Transverse colon (tissue), 4 donors: ENCODE data around the gene IP6K3. TPM values are rescaled to one million over a fixed set of nuclear protein-coding genes. Genes with fewer than 3 reads are reported as not detected.

ENCODE experiments used
- DNase-seq: peaks from one replicate; pipeline ENCODE4 v3.0.0-alpha.2; 2019
- H3K27ac ChIP-seq, 4 donors: fragments of 200-600 bp; sonication (generic); 2 replicates each; pipeline ENCODE4 v1.5.1; 2016 to 2018; ENCODE audit warnings: inconsistent platforms in 4 of 4
- H3K27me3 ChIP-seq: fragments of 200-600 bp; sonication (generic); 2 replicates; pipeline ENCODE4 v1.5.1; 2017; ENCODE audit warnings: inconsistent platforms
- H3K36me3 ChIP-seq, 4 donors: fragments of 200-600 bp; sonication (generic); 2 replicates each; pipeline ENCODE4 v1.5.1; 2017 to 2019; ENCODE audit warnings: inconsistent platforms in 4 of 4
- H3K4me1 ChIP-seq, 4 donors: fragments of 200-600 bp; sonication (generic); 2 replicates each; pipeline ENCODE4 v1.5.1; 2017 to 2020; ENCODE audit warnings: inconsistent platforms in 4 of 4
- H3K4me3 ChIP-seq, 4 donors: fragments of 200-600 bp; sonication (generic); 1 replicate in 1 of 4; 2 replicates in 3 of 4; pipeline versions ENCODE4 v1.5.1 to v1.6.1; 2017 to 2019; ENCODE audit warnings: inconsistent platforms in 4 of 4
- H3K9me3 ChIP-seq, 2 donors: fragments of 200-600 bp; sonication (generic); 2 replicates each; pipeline ENCODE4 v1.5.1; 2017 to 2019; ENCODE audit warnings: inconsistent platforms in 2 of 2
- EP300 ChIP-seq: sonication (generic); formaldehyde crosslinking; IDR thresholded peaks from one replicate; pipeline ENCODE4 v1.6.1; 2017; ENCODE audit warnings: antibody characterized with exemption, low read depth
- POLR2A ChIP-seq: fragments of 450-650 bp; IDR thresholded peaks from one replicate; pipeline ENCODE4 v1.6.1; 2016; ENCODE audit warnings: antibody characterized with exemption, mild to moderate bottlenecking, moderate library complexity
- POLR2AphosphoS5 ChIP-seq, 3 donors: sonication (generic); formaldehyde crosslinking; IDR thresholded peaks; one replicate each; pipeline ENCODE4 v1.6.1; 2016; ENCODE audit warnings: antibody characterized with exemption in 3 of 3
- WGBS, 2 donors: methylation state at CpG; one replicate each; pipeline ENCODE4 v1.1.5; 2018; ENCODE audit warnings: low coverage in 1 of 2; 5-methylcytosine and 5-hydroxymethylcytosine counted together
- in situ Hi-C, 4 donors: fragments of 200-750 bp; cut with MboI; loops; one replicate each; pipeline versions ENCODE4 v1.15.0 to v1.15.1; 2017; ENCODE audit warnings: low sequenced_read_pairs in 3 of 4, low pct_ligation_motif_present in 1 of 4, low pct_unique_long_range_greater_than_20kb in 1 of 4
- intact Hi-C: fragments of 100-400 bp; cut with DNase I; formaldehyde crosslinking; loops from one replicate; pipeline ENCODE4 v1.15.1; 2023; ENCODE audit warnings: low total_unique reads
- total RNA-seq, 4 donors: library from RNA; depleted of rRNA; stranded (reverse); fragments of >200 nt; gene quantifications; one replicate each; pipeline ENCODE4 v1.1.0, GENCODE V29; 2016
- TF ChIP-seq, protein P1 (sequence below), 5 experiments: fragments of 200-600 bp in 3 of 5; fragments of 450-650 bp in 2 of 5; sonication (generic) in 3 of 5; IDR thresholded peaks; 1 replicate in 2 of 5; 2 replicates in 3 of 5; pipeline ENCODE4 v1.5.1; 2016 to 2017; ENCODE audit warnings: antibody characterized with exemption in 5 of 5, inconsistent platforms in 3 of 5, mild to moderate bottlenecking in 2 of 5, moderate library complexity in 1 of 5

Gene IP6K3
- total RNA-seq, 4 donors from 2014 or later = 1.00 to 2.9 (median 1.9) TPM; not detected in 1

DNA sequence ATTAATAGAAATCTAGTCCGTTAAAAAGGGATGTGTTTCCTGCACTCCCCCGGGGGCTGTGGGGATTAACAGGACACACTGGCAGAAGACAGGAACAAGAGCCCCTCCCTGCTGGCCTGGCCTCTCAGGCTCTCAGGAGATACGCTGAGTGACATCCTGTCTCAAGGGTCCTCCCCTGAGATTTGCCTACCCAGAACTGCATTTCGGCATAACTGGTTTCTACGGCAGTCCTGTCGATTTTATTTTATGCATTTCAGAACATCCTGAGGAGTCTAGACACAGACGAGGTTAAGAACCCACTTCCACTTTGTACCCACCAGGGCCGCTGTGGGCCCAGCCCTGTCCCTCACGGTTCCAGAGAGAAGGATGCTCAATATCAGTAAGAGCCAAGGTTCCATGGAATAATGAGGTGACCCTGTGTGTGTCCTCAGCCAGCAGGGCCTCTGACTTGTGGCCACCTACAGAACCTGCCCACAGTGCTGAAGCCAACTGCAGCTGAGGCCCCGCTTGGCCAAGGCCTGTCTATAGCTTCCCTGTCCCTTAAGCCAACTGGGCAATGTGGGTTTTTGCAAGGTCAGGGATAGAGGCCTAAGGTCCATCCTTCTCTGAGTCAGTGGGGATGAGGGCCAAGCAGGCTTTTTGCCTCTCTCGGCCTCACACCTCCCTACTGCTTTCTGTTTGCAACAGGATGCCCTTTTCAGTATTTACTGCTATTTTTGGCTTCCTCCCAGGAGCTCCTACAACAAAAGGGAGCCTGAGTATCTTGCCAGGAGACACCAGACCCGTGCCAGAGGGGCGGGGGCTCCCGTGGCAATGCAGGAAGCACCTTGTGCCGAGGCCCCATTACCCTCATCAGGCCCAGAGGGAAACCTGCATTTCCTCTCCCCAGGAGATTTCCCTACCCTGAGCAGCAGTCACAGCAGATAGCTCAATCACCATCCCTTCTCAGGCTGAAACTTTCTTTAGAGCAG, 49.9 kb downstream of the IP6K3 start:
- DNase-seq = no peak
- no peak for TF ChIP-seq POLR2AphosphoS5 (IDR thresholded peaks at IDR 0.05)
- no peak for TF ChIP-seq POLR2A
- no peak for TF ChIP-seq EP300
- TF ChIP-seq, protein P1, sequence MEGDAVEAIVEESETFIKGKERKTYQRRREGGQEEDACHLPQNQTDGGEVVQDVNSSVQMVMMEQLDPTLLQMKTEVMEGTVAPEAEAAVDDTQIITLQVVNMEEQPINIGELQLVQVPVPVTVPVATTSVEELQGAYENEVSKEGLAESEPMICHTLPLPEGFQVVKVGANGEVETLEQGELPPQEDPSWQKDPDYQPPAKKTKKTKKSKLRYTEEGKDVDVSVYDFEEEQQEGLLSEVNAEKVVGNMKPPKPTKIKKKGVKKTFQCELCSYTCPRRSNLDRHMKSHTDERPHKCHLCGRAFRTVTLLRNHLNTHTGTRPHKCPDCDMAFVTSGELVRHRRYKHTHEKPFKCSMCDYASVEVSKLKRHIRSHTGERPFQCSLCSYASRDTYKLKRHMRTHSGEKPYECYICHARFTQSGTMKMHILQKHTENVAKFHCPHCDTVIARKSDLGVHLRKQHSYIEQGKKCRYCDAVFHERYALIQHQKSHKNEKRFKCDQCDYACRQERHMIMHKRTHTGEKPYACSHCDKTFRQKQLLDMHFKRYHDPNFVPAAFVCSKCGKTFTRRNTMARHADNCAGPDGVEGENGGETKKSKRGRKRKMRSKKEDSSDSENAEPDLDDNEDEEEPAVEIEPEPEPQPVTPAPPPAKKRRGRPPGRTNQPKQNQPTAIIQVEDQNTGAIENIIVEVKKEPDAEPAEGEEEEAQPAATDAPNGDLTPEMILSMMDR (IDR thresholded peaks at IDR 0.05) = no peak
- intact Hi-C loops = no loop called here

DNA sequence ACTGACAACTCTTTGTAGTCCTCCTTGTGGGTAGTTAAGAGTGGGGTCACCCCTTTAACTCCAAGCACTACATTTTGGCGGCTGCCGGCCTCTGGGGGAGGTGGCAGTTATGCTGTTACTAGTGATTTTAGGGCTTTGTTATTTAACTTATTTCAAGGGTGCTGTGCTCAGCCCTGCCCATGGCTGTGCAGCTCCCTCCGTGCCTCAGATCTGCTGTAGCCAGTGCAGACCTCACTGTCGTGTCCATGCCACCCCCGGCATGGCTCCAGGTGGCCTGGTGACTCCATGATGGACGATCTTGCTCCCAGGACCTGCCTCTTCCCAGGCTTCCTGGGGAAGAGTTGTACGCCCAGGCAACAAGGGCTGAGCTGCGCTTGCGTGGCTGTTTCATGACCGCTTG, 50.6 kb downstream of the IP6K3 start:
- no peak overlapping the region for H3K4me3 ChIP-seq
- TF ChIP-seq EP300 (no peak), POLR2A (no peak), POLR2AphosphoS5 (IDR thresholded peaks at IDR 0.05) (no peak)
- TF ChIP-seq, protein P1 (IDR thresholded peaks at IDR 0.05) = no peak
- in situ Hi-C loops (no loop called here), intact Hi-C loops (no loop called here)
- no peaks in the 10 kb centered on the region for H3K9me3 ChIP-seq
- 89% methylated on average over 10 of the region's 10 CpGs; no CpG with 5 or more reads in 1 of the 2 donors for WGBS, 2 donors
- no peak for DNase-seq
- peaks cover 0 to 11% (median 0%) of the 10 kb centered on the region in 4 donors for H3K36me3 ChIP-seq
- H3K4me1 ChIP-seq = peaks cover 0 to 30% (median 0%) of the 10 kb centered on the region in 4 donors
- H3K27me3 ChIP-seq = no peaks in the 10 kb centered on the region
- H3K27ac ChIP-seq = peak overlapping the region in 2 of 4 donors; percentile 44 to 55

More for the DNA sequence above, 49.9 kb downstream of the IP6K3 start:
- 44 to 47% methylated on average over 3 to 15 of the region's 15 CpGs for WGBS, 2 donors
- Histone ChIP-seq H3K9me3 (no peaks in the 10 kb centered on the region), H3K36me3 (peaks cover 0 to 7% (median 0%) of the 10 kb centered on the region in 4 donors), H3K27ac (peak overlapping the region; percentile 10 to 55 (median 44)), H3K4me3 (no peak overlapping the region), H3K27me3 (no peaks in the 10 kb centered on the region), H3K4me1 (peaks cover 0 to 30% (median 0%) of the 10 kb centered on the region in 4 donors)
- in situ Hi-C loops = no loop called here

DNA sequence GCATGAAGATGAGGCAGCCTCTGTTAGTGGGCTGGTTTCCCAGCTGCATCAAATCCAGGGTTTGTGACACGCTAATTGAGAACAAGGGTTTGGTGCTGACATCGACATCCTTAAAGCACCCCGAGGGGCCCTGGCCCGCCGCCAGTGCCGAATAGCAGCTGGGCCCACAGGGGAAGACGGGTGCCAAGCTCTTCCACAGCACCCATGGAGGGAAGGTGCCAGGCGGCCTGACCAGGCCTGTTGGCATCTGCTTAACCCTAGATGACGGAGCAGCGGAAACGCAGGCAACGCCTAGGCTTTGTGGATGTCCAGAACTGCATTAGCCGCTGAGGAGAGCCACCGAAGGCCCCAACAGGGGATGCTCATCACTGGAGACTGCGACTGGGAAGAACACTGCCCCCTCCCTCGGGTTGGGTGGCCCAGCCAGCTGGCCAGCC, 51.2 kb downstream of the IP6K3 start:
- H3K36me3 ChIP-seq = peaks cover 0 to 15% (median 0%) of the 10 kb centered on the region in 4 donors
- H3K27ac ChIP-seq = no peak overlapping the region
- intact Hi-C loops (no loop called here), in situ Hi-C loops (no loop called here)
- no peaks in the 10 kb centered on the region for H3K9me3 ChIP-seq
- DNase-seq = no peak
- H3K27me3 ChIP-seq = no peaks in the 10 kb centered on the region
- no peak overlapping the region for H3K4me3 ChIP-seq
- no peak for TF ChIP-seq POLR2A
- no peak for TF ChIP-seq EP300
- no peak for TF ChIP-seq POLR2AphosphoS5 (IDR thresholded peaks at IDR 0.05)
- TF ChIP-seq, protein P1 (IDR thresholded peaks at IDR 0.05) = no peak
- H3K4me1 ChIP-seq = peaks cover 0 to 30% (median 0%) of the 10 kb centered on the region in 4 donors
- 93% methylated on average over 15 of the region's 16 CpGs; no CpG with 5 or more reads in 1 of the 2 donors for WGBS, 2 donors

DNA sequence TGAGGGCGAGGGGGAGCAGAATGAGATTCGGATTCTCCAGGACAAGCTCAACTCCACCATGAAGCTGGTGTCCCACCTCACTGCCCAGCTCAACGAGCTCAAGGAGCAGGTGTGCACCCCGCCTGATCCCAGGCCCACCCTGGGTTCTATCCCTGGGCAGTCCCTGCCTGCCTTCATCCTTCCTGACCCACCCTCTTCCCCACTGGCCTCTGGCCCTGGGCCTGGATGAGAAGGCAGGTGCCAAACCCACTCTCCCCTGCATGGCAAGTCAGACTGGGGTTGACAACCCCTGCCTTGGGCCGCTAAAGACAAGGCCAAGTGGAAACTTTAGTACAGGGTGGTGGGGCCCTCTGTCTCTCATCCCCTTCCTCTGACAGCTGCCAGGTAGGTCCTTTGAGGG, 51.7 kb downstream of the IP6K3 start:
- WGBS, 2 donors = 83% methylated on average over 5 of the region's 5 CpGs; no CpG with 5 or more reads in 1 of the 2 donors
- in situ Hi-C loops (no loop called here), intact Hi-C loops (no loop called here)
- peaks cover 0 to 27% (median 0%) of the 10 kb centered on the region in 4 donors for H3K4me1 ChIP-seq
- peaks cover 0 to 16% (median 0%) of the 10 kb centered on the region in 4 donors for H3K36me3 ChIP-seq
- no peak for DNase-seq
- no peak overlapping the region for H3K4me3 ChIP-seq
- H3K27me3 ChIP-seq = no peaks in the 10 kb centered on the region
- H3K9me3 ChIP-seq = no peaks in the 10 kb centered on the region
- TF ChIP-seq POLR2AphosphoS5 (IDR thresholded peaks at IDR 0.05) (no peak), EP300 (no peak), POLR2A (no peak)
- TF ChIP-seq, protein P1 (IDR thresholded peaks at IDR 0.05) = no peak
- peak overlapping the region in 2 of 4 donors; percentile 0 to 11 for H3K27ac ChIP-seq
